ENCODE results near the gene SHROOM3. TPM values are rescaled to one million over a fixed set of nuclear protein-coding genes. Genes with fewer than 3 reads are reported as not detected.

The SHROOM3 gene
- total and polyA plus RNA-seq, 2 of the 13 experiments (the other 11 are each of a cell fraction or from before 2014, with no cell fraction given): 0.01 TPM; not detected in 1

DNA sequence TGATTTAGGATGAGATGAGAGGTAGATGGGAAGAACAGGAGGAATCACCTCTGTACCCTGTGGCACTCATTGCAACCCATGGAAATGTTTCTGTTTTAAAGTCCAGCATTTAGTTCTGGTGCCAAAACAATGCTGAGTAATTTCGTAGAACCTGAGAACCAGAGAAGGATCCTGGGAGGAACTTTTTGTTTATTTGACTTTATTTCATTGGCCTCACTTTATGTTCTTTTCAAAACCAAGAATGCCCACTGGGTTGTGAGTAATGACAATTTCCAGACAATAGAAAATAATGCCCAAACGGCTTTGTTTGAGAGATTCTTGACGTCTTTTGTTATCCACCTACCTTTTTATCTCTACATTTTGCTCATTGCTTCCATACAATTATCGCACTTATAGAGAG, 111.3 kb downstream of the SHROOM3 start:
- no peaks in the 10 kb centered on the region for H3K9me3 ChIP-seq (ENCODE audit: low read length)

DNA sequence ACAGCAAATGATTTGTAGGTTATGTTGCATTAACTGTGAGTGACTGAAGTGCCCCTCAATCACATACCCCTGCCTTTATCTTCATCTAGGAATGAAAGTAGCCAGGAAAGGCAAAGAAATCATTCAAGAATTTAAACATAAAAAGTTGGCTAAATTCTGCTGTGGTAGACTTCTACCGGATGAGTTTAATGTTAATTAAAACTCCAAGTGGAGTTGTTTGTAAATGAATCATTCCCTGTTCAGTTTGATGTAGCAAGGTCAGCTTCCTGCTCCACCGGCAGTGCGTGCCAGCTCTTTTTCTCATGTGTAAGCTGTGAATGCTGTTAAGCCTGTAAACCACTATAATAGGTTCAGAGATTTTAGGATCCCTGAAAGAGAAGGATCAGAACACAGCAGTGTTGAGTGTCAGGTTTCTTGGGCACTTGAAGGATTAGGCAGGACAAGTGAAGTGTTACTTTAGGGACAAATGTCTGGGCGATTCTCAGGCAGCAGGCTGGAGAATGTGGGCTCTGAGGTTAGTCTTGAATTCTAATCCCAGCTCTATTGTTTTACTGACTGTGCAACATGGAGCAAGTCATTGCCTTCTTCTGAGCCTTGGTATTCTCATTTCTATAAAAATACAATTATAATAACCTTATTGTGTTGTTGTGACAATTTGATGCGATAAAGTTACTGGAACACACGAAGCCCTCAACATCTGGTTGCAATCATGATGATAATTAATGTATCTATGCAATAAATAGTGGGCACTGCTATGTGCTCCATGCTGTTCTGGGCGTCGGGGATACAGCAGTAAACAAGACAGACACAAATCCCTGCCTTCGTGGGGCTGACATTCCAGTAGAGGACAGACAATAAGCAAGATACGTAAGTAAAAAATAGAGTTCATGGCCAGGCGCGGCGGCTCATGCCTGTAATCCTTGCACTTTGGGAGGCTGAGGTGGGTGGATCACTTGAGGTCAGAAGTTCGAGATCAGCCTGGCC, 112.0 kb downstream of the SHROOM3 start:
- Histone ChIP-seq H3K27ac (ENCODE audit: extremely low read length, insufficient read depth, low read length) (no peak overlapping the region), H3K9me3 (ENCODE audit: low read length) (no peaks in the 10 kb centered on the region), H3K27me3 (ENCODE audit: control insufficient read depth in 1 of 2, insufficient read depth in 2 of 2, low read length in 2 of 2) (no peaks in the 10 kb centered on the region), H3K79me2 (ENCODE audit: insufficient read depth, low read length) (no peaks in the 10 kb centered on the region), H3K9ac (ENCODE audit: insufficient read depth, low read depth, low read length) (no peak overlapping the region), H3K4me2 (ENCODE audit: low read depth, low read length) (no peak overlapping the region), H2AFZ (ENCODE audit: low read length) (no peak overlapping the region), H4K20me1 (ENCODE audit: insufficient read depth, low read length) (no peaks in the 10 kb centered on the region), H3K4me1 (ENCODE audit: insufficient read depth, low read length) (no peaks in the 10 kb centered on the region), H3K36me3 (replicated peaks in 1 of 2; ENCODE audit: control insufficient read depth in 1 of 2, insufficient read depth in 2 of 2, low read length in 2 of 2) (no peaks in the 10 kb centered on the region), H3K4me3 (replicated peaks in 1 of 3; ENCODE audit: insufficient read depth in 1 of 3, low read depth in 2 of 3, low read length in 3 of 3) (no peak overlapping the region)
- POLR2A ChIA-PET: no interaction called here
- in situ Hi-C loops (cut with HindIII; ENCODE audit: extremely low pct_ligation_motif_present, low pct_unique_long_range_greater_than_20kb) (no loop called here), intact Hi-C loops (cut with micrococcal nuclease; ENCODE audit: unreplicated experiment) (no loop called here)
- ATAC-seq (no peak), FAIRE-seq (no peak), DNase-seq (ENCODE audit: low spot score) (no peak)
- WGBS (ENCODE audit: low lambda C conversion rate): 62% methylated on average over 14 of the region's 14 CpGs
- TF ChIP-seq MXI1 (IDR thresholded peaks at IDR 0.05; ENCODE audit: borderline replicate concordance, low read depth, low read length) (no peak), U2AF1 (optimal IDR thresholded peaks at IDR 0.05; ENCODE audit: low read depth, low read length) (no peak), KAT2B (IDR thresholded peaks at IDR 0.05; ENCODE audit: borderline replicate concordance, low read depth, low read length) (no peak), KLF16 (CRISPR knock-in tag; IDR thresholded peaks at IDR 0.05) (no peak), AGO2 (optimal IDR thresholded peaks at IDR 0.05; ENCODE audit: low read depth, low read length) (no peak)
- TF ChIP-seq, protein P1, sequence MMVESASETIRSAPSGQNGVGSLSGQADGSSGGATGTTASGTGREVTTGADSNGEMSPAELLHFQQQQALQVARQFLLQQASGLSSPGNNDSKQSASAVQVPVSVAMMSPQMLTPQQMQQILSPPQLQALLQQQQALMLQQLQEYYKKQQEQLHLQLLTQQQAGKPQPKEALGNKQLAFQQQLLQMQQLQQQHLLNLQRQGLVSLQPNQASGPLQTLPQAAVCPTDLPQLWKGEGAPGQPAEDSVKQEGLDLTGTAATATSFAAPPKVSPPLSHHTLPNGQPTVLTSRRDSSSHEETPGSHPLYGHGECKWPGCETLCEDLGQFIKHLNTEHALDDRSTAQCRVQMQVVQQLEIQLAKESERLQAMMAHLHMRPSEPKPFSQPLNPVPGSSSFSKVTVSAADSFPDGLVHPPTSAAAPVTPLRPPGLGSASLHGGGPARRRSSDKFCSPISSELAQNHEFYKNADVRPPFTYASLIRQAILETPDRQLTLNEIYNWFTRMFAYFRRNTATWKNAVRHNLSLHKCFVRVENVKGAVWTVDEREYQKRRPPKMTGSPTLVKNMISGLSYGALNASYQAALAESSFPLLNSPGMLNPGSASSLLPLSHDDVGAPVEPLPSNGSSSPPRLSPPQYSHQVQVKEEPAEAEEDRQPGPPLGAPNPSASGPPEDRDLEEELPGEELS (CRISPR knock-in tag; IDR thresholded peaks at IDR 0.05): no peak
- TF ChIP-seq, protein P2, sequence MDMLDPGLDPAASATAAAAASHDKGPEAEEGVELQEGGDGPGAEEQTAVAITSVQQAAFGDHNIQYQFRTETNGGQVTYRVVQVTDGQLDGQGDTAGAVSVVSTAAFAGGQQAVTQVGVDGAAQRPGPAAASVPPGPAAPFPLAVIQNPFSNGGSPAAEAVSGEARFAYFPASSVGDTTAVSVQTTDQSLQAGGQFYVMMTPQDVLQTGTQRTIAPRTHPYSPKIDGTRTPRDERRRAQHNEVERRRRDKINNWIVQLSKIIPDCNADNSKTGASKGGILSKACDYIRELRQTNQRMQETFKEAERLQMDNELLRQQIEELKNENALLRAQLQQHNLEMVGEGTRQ (IDR thresholded peaks at IDR 0.05; ENCODE audit: low read depth, low read length): no peak
- TF ChIP-seq, protein P2 (CRISPR knock-in tag; IDR thresholded peaks at IDR 0.05; ENCODE audit: borderline replicate concordance): no peak
- no TSS peak for BruUV-seq (replicated peaks)
- CTCF ChIA-PET (ENCODE audit: low intra/inter-chr PET ratio, low total read pairs): no interaction called here

More for the DNA sequence above, 111.3 kb downstream of the SHROOM3 start:
- H3K4me2 ChIP-seq (ENCODE audit: low read depth, low read length): no peak overlapping the region
- H3K79me2 ChIP-seq (ENCODE audit: insufficient read depth, low read length): no peaks in the 10 kb centered on the region
- no peaks in the 10 kb centered on the region for H4K20me1 ChIP-seq (ENCODE audit: insufficient read depth, low read length)
- no peaks in the 10 kb centered on the region for H3K27me3 ChIP-seq (ENCODE audit: control insufficient read depth in 1 of 2, insufficient read depth in 2 of 2, low read length in 2 of 2)
- H3K9ac ChIP-seq (ENCODE audit: insufficient read depth, low read depth, low read length): no peak overlapping the region
- intact Hi-C loops (cut with micrococcal nuclease; ENCODE audit: unreplicated experiment): no loop called here
- DNase-seq (ENCODE audit: low spot score) (no peak), FAIRE-seq (no peak), ATAC-seq (no peak)
- no peaks in the 10 kb centered on the region for H3K36me3 ChIP-seq (replicated peaks in 1 of 2; ENCODE audit: control insufficient read depth in 1 of 2, insufficient read depth in 2 of 2, low read length in 2 of 2)
- 35% methylated on average over 4 of the region's 4 CpGs for WGBS (ENCODE audit: low lambda C conversion rate)
- no TSS peak for BruUV-seq (replicated peaks)
- no peak overlapping the region for H3K27ac ChIP-seq (ENCODE audit: extremely low read length, insufficient read depth, low read length)
- no peak overlapping the region for H2AFZ ChIP-seq (ENCODE audit: low read length)
- ChIA-PET CTCF (ENCODE audit: low intra/inter-chr PET ratio, low total read pairs) (no interaction called here), POLR2A (no interaction called here)
- in situ Hi-C loops (cut with HindIII; ENCODE audit: extremely low pct_ligation_motif_present, low pct_unique_long_range_greater_than_20kb): no loop called here
- H3K4me1 ChIP-seq (ENCODE audit: insufficient read depth, low read length): no peaks in the 10 kb centered on the region
- no peak overlapping the region for H3K4me3 ChIP-seq (replicated peaks in 1 of 3; ENCODE audit: insufficient read depth in 1 of 3, low read depth in 2 of 3, low read length in 3 of 3)
- TF ChIP-seq AGO1 (IDR thresholded peaks at IDR 0.05; ENCODE audit: low read depth, low read length, poor library complexity, severe bottlenecking) (no peak), FOXK2 (IDR thresholded peaks at IDR 0.05) (no peak), POLR2AphosphoS5 (IDR thresholded peaks at IDR 0.05; ENCODE audit: low read depth, low read length) (no peak), ZNF3 (CRISPR knock-in tag; IDR thresholded peaks at IDR 0.05) (no peak)
- TF ChIP-seq, protein P3, sequence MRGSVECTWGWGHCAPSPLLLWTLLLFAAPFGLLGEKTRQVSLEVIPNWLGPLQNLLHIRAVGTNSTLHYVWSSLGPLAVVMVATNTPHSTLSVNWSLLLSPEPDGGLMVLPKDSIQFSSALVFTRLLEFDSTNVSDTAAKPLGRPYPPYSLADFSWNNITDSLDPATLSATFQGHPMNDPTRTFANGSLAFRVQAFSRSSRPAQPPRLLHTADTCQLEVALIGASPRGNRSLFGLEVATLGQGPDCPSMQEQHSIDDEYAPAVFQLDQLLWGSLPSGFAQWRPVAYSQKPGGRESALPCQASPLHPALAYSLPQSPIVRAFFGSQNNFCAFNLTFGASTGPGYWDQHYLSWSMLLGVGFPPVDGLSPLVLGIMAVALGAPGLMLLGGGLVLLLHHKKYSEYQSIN (CRISPR knock-in tag; IDR thresholded peaks at IDR 0.05; ENCODE audit: borderline replicate concordance): no peak

Measured in HepG2 (cell line).